ENCODE data around the gene FAF1.

- TF ChIP-seq EZH2phosphoT487 (IDR thresholded peaks at IDR 0.05; ENCODE audit: borderline replicate concordance, low read length) (no peak), CTCF (IDR thresholded peaks at IDR 0.05; ENCODE audit: low read depth, low read length, poor library complexity, severe bottlenecking) (no peak)
Observed at GRCh38 chr1:50424045-50424883, 535.8 kb downstream of the FAF1 start.

Measured in DOHH2 (cell line).